Measurements from ENCODE around the gene DNAJC15.

Gene DNAJC15

DNA sequence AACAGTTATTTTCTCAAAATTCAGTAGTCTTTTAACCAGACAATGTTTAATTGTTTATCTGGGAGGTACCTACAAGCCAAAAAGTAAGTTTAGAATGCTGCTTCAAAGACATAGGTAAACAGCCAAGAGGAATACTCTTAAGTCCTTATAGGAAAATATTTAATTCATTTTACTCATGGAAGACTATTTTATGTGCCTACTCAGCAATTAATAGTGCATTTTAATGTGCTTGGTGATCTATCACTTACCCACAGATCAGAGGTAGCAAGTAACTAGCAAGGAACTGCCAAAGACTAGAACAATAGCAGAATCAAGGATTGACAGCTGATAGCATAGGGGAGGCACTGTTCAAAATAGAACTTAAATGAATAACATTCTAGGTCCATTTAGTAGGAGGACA is 60.4 kb downstream of the DNAJC15 start:
- DNase-seq (ENCODE audit: low read depth): no peak

DNA sequence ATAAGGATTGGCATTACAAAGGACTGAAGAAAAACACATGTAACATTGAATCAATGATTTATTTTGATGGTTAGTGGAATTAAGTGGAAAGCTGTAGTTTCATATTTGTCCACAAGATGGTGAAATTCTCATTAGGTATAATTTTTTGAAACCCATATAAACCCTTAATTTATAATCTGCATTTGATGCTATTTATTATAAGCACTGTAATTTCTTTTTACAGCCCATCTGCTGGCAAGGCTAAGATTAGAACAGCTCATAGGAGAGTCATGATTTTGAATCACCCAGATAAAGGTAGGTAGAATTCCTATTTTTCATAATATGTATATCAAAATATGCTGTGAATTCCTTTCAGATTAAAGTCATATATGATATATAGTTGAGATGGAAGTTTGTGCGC is 62.2 kb downstream of the DNAJC15 start:
- DNase-seq (ENCODE audit: low read depth): peak; percentile 51

- no peak for DNase-seq (ENCODE audit: low read depth)
Observed at GRCh38 chr13:43086181-43086580, 62.8 kb downstream of the DNAJC15 start.

GRCh38 chr13:43088093-43088511 is 64.7 kb downstream of the DNAJC15 start:
- peak; percentile 40 for DNase-seq (ENCODE audit: low read depth)

- no peak for DNase-seq (ENCODE audit: low read depth)
Observed at GRCh38 chr13:43089912-43090498, 66.6 kb downstream of the DNAJC15 start.

DNA sequence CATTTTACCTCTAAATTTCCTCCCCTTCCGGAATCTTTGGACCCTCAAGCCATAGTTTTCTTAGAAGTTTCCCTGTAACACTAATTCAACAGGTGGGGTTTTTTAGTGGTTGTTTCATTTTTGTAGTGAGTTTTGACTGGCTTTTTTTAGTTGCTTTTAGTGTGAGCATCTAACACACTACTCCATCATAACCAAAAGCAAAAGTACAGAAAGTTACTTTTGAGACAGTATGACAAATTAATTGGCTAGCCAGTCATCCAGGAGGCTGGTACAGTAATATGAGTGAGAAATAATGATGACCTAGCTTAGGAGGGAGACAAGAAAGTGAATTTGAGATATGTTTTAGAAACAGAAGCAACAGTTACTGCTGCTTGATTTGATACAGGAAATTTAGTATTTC is 71.5 kb downstream of the DNAJC15 start:
- DNase-seq (ENCODE audit: low read depth): peak; percentile 17

DNA sequence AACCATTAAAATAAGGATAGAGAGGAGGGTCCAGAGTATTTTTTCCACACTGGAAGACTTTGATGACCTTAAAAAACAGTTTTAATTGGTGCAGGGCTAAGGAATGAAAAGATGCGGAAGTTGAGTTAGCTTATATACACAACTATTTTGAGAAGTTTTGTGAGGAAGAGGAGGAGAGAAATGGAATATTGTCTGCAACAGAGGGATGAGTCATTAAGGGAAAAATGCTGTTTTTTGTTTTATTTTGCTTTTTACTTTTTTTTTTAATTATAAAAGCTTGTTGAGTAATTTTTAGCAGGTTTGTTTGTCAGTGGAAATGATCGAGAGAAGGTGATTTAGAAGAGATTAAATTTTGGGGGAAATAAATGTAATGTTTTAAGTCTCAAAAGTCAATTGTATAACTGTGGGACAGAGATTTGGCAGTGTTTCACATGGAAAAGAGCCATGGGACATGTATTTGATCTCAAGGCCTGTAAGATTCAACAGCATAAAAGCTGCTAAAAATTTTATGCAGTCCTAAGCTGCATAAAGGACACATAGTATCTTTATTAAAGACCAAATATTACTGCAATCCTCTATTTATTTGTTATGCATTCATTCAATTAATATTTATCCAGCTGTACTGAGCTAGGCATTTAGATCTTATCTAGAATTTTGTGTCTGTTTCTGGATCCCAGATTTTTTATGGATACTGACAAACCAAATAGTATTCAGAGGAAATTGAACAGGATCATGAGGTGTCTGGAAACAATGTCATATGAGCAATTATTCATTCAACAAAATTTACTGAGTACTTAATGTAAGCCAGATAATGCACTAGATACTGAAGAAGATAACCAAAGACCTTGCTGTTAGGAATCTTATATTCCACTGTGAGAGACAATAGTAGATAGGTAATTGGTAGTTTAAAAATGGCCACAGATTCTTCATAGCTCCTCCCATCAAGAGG is 72.7 kb downstream of the DNAJC15 start:
- peak; percentile 61 for DNase-seq (ENCODE audit: low read depth)

DNA sequence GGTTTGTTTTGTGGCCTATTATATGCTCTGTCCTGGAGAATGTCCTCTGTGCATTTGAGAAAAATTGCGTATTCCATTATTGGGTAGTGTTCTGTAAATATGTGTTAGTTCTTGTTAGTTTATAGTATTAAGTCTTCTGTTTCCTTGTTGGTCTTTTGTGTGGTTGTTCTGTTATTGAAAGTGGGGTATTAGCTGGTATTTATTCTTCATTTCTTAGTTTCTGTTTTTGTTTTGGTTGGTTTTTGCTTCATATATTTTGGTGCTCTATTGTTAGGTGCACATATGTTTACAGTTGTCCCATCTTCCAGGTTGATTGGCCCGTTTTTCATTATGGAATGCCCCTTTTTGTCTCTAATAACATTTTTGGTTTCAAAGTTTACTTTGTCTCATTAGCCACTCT is 77.3 kb downstream of the DNAJC15 start:
- no peak for DNase-seq (ENCODE audit: low read depth)

- DNase-seq (ENCODE audit: low read depth): no peak
Observed at GRCh38 chr13:43102304-43102703, 78.9 kb downstream of the DNAJC15 start.

DNA sequence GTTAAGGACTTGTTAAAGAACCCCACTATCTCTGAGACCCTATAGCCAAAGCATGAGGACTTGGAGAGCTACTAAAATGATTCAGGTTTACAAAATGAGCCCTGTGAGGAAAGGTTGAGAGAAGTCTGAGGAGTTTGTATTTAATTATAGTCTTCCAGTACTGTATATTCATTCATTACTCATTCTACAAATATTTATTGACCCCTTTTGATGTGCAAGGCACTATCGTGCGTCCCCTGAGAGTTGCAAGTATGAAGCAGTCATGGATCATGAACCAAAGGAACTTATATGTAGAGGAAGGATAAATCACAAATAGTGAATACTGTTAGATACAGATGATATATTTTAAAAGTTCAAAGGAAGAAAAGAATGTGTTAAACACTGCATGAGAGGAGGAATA is 84.4 kb downstream of the DNAJC15 start:
- DNase-seq (ENCODE audit: low read depth): peak; percentile 51

DNA sequence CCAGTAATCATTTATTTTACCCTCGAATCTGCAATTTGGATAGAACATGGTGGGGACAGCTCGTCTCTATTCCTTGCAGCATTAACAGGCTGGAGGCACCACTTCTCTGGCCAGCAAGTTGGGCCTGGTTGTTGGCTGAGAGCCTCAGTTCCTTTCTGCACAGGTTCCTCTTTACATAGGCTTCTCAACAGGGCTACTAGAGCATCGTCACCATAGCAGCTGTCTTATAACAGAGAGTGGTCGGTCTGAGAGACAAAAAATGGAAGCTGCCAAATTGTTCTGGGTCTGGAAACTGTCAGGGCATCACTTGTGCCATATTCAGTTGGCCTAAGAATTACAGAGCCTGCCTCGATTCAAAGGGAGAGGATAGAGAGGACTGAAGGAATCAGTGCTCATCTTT is 86.7 kb downstream of the DNAJC15 start:
- DNase-seq (ENCODE audit: low read depth): no peak

- no peak for DNase-seq (ENCODE audit: low read depth)
Observed at GRCh38 chr13:43110658-43111057, 87.3 kb downstream of the DNAJC15 start.

DNA sequence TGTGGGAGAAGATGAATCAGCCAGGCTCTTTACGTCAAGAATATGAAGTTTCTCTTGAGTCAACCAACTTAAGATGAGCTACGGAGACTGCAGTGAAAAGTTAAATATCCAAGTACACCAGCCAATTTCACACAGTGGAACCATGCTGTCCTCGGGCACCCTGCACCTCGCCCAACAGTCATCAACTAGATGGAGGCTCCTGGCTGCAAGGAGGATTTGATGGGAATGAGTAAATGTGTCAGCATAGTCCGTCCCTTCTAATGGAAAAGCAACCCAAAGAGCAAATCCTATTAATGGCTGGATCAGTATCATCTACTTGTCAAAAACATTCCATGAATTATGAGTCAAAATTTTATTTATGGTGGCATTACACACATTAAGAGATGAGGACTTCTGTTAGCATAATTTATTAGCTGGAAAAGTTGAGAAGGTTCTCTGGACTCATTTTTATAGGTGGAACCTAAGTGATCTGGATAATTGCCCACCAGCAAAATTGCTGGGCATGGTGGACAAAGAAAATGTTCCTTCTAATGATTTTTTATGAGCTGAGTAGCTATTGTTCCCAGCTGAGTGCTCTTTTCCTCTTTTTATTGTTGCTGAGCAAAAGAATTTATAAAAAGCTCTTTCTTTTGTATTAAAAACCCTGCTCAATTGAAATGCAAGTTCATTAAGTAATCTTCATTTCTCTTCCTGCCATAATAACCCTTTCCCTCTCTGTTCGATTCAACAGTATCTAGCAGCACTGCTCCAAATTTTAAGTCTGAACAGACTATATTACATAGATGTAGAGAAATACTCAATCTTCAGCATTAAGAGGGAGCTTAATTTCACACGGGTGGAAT is 88.4 kb downstream of the DNAJC15 start:
- DNase-seq (ENCODE audit: low read depth): no peak

GRCh38 chr13:43113603-43114002 is 90.2 kb downstream of the DNAJC15 start:
- DNase-seq (ENCODE audit: low read depth): peak; percentile 40

DNA sequence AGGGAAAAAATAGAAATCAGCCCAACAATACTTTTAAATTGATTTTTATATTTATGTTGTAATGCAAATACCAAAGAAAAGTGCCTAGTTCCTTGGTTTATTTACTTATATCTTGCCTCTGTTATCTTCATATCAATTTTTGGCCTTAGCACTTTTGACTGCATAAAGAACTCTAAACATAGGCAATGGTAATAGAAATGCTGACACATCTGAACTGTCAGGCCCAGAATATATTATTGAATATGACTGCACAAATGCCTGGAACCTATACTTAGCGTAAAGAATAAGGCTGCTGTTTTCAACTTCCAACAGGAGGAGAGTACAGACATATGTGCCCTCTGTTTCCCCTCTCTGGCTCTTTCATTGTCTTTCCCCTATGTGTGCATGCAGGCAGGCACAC is 91.1 kb downstream of the DNAJC15 start:
- no peak for DNase-seq (ENCODE audit: low read depth)

GRCh38 chr13:43115141-43115540 is 91.8 kb downstream of the DNAJC15 start:
- DNase-seq (ENCODE audit: low read depth): no peak

- DNase-seq (ENCODE audit: low read depth): no peak
Observed at GRCh38 chr13:43116242-43116641, 92.9 kb downstream of the DNAJC15 start.

GRCh38 chr13:43118521-43118920 is 95.1 kb downstream of the DNAJC15 start:
- no peak for DNase-seq (ENCODE audit: low read depth)

DNA sequence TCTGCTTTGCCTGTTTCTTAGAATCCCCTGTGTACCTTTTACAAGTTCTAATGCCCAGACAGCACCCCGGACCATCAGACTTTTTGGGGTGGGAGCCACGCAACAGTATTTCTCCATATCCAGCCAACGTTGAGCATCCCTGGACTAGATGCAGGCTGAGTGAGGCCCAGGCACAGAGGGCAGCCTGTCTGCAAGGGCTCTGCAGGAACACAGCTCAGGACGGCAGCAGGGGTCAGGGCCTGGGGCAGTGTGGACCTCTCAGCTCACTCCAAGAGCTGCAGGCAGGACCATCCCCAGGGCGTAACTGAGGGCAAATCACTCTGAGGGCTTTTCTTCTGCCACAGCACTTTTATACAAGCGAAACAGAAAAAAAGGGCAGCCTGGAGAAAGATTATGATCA is 95.8 kb downstream of the DNAJC15 start:
- DNase-seq (ENCODE audit: low read depth): no peak

GRCh38 chr13:43122791-43123190 is 99.4 kb downstream of the DNAJC15 start:
- DNase-seq (ENCODE audit: low read depth): no peak

DNA sequence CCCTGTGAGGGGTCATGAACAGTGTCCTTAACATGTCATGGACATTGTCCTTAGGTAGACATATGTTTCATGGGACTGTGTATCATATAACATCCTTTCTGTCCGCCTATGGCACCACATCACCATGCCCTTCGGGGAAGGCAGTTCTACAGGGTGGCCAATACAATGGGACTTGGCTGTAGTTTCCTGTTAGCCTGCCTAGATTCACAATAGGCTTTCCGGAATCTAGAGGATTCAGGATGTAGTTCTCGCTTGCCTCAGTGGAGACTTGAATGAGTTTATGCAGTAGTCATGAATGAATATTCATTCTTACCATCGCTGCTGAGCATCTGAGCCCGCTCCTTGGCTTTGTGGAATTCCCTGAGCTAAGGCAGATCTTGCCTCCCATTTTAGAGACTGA is 100.5 kb downstream of the DNAJC15 start:
- DNase-seq (ENCODE audit: low read depth): no peak

- DNase-seq (ENCODE audit: low read depth): no peak
Observed at GRCh38 chr13:43124490-43124889, 101.1 kb downstream of the DNAJC15 start.

- no peak for DNase-seq (ENCODE audit: low read depth)
Observed at GRCh38 chr13:43126420-43126819, 103.0 kb downstream of the DNAJC15 start.
